Trophoblast cell (in vitro differentiated cells and primary cell): ENCODE data around the gene LRMDA.

Experiments used
- DNase-seq, 2 donors: peaks; one replicate each; pipeline ENCODE4 v3.0.0-alpha.2; 2016
- H2AFZ ChIP-seq: 2 replicates; pipeline ENCODE4 v1.6.1; 2013; ENCODE audit warnings: low read length, moderate library complexity, mild to moderate bottlenecking; ENCODE audit not compliant: insufficient read depth, poor library complexity
- H2AK5ac ChIP-seq: 2 replicates; pipeline ENCODE4 v1.6.1; 2013; ENCODE audit warnings: mild to moderate bottlenecking, low read length
- H2BK120ac ChIP-seq: 2 replicates; pipeline ENCODE4 v1.6.1; 2013; ENCODE audit warnings: low read length, mild to moderate bottlenecking, moderate library complexity; ENCODE audit not compliant: insufficient read depth, poor library complexity
- H2BK12ac ChIP-seq: 2 replicates; pipeline ENCODE4 v1.6.1; 2013; ENCODE audit warnings: mild to moderate bottlenecking, low read length, moderate library complexity
- H2BK5ac ChIP-seq: 2 replicates; pipeline ENCODE4 v1.6.1; 2013; ENCODE audit warnings: low read length, low read depth, moderate library complexity, mild to moderate bottlenecking; ENCODE audit not compliant: poor library complexity
- H3K14ac ChIP-seq: 2 replicates; pipeline ENCODE4 v1.6.1; 2013; ENCODE audit warnings: mild to moderate bottlenecking, low read length
- H3K18ac ChIP-seq: 2 replicates; pipeline ENCODE4 v1.6.1; 2013; ENCODE audit warnings: mild to moderate bottlenecking, low read length
- H3K23ac ChIP-seq: 2 replicates; pipeline ENCODE4 v1.6.1; 2013; ENCODE audit warnings: low read length
- H3K27ac ChIP-seq: 2 replicates; pipeline ENCODE4 v1.5.1; 2013; ENCODE audit warnings: low read depth, mild to moderate bottlenecking, inconsistent platforms, low read length, moderate library complexity
- H3K27me3 ChIP-seq: 2 replicates; pipeline ENCODE4 v1.6.1; 2013; ENCODE audit warnings: inconsistent platforms, mild to moderate bottlenecking, low read length, moderate library complexity; ENCODE audit not compliant: insufficient read depth
- H3K36me3 ChIP-seq, 2 experiments: 1 replicate in 1 of 2; 2 replicates in 1 of 2; pipeline ENCODE4 v1.6.1; 2013; ENCODE audit warnings: low read length in 2 of 2, mild to moderate bottlenecking in 2 of 2, moderate library complexity in 1 of 2; ENCODE audit not compliant: insufficient read depth in 2 of 2, control insufficient read depth in 1 of 2
- H3K4ac ChIP-seq: 2 replicates; pipeline ENCODE4 v1.6.1; 2013; ENCODE audit warnings: low read depth, mild to moderate bottlenecking, low read length, moderate library complexity
- H3K4me1 ChIP-seq, 2 experiments: 1 replicate in 1 of 2; 2 replicates in 1 of 2; pipeline ENCODE4 v1.6.1; 2013; ENCODE audit warnings: low read length in 2 of 2, mild to moderate bottlenecking in 2 of 2, moderate library complexity in 1 of 2; ENCODE audit not compliant: insufficient read depth in 2 of 2, control insufficient read depth in 1 of 2
- H3K4me2 ChIP-seq: 2 replicates; pipeline ENCODE4 v1.6.1; 2013; ENCODE audit warnings: inconsistent platforms, mild to moderate bottlenecking, low read length, moderate library complexity
- H3K4me3 ChIP-seq: 2 replicates; pipeline ENCODE4 v1.5.1; 2013; ENCODE audit warnings: mild to moderate bottlenecking, low read depth, low read length, inconsistent platforms
- H3K79me1 ChIP-seq: one replicate; pipeline ENCODE4 v1.6.1; 2013; ENCODE audit warnings: low read length
- H3K79me2 ChIP-seq: 2 replicates; pipeline ENCODE4 v1.6.1; 2013; ENCODE audit warnings: low read length, mild to moderate bottlenecking; ENCODE audit not compliant: control insufficient read depth, insufficient read depth, poor library complexity
- H3K9ac ChIP-seq: 2 replicates; pipeline ENCODE4 v1.6.1; 2013; ENCODE audit warnings: mild to moderate bottlenecking, low read length
- H3K9me3 ChIP-seq: 2 replicates; pipeline ENCODE4 v1.6.1; 2013; ENCODE audit warnings: low read depth, mild to moderate bottlenecking, control low read depth, inconsistent platforms, low read length; ENCODE audit not compliant: insufficient read depth
- H4K12ac ChIP-seq: 2 replicates; pipeline ENCODE4 v1.6.1; 2013; ENCODE audit warnings: low read depth, mild to moderate bottlenecking, low read length, moderate library complexity
- H4K8ac ChIP-seq: 2 replicates; pipeline ENCODE4 v1.6.1; 2013; ENCODE audit warnings: low read depth, mild to moderate bottlenecking, low read length, moderate library complexity
- H4K91ac ChIP-seq: one replicate; pipeline ENCODE4 v1.6.1; 2013; ENCODE audit warnings: low read depth, mild to moderate bottlenecking, low read length, moderate library complexity
- whole genome bisulfite sequencing: extraction: QIAGEN DNeasy Blood & Tissue Kit; methylation state at CpG from one replicate; pipeline ENCODE4 v1.1.7; 2013; ENCODE audit warnings: missing lambda C conversion rate; ENCODE audit not compliant: insufficient read length, insufficient coverage; ENCODE audit errors: extremely low coverage; 5-methylcytosine and 5-hydroxymethylcytosine counted together

LRMDA gene

DNA sequence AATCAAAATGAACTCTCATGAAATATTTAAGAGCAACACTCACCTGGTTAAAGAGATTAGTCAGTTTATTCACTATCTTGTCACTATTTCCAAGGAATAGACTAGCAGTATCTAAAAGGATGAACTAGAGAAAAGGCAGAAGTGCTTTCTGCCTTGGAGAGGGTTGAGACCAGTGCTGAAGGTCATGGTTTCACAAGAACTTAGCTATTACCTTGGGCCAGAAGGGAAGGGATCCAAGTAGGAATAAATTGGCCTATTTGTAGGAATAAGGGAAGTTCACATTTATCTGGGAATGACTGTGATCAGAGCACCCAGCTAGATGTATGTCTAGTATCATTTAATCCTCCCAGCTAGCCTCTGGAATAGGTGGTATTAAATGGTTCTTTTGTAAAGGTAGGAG is 347.2 kb downstream of the LRMDA start:
- Histone ChIP-seq H2BK5ac (no peak overlapping the region), H4K8ac (no peak overlapping the region), H3K79me2 (no peaks in the 10 kb centered on the region), H2AK5ac (no peak overlapping the region), H3K27ac (no peak overlapping the region), H3K4ac (no peak overlapping the region), H3K79me1 (no peaks in the 10 kb centered on the region), H3K14ac (no peak overlapping the region), H2BK12ac (no peak overlapping the region), H3K9ac (no peak overlapping the region), H3K4me2 (no peak overlapping the region), H3K18ac (no peak overlapping the region), H3K27me3 (no peaks in the 10 kb centered on the region), H2AFZ (no peak overlapping the region), H4K12ac (no peak overlapping the region), H3K23ac (no peak overlapping the region), H4K91ac (no peak overlapping the region), H3K4me1 (no peaks in the 10 kb centered on the region), H3K36me3 (no peaks in the 10 kb centered on the region), H3K9me3 (no peaks in the 10 kb centered on the region), H3K4me3 (no peak overlapping the region), H2BK120ac (no peak overlapping the region)
- no peak for DNase-seq

DNA sequence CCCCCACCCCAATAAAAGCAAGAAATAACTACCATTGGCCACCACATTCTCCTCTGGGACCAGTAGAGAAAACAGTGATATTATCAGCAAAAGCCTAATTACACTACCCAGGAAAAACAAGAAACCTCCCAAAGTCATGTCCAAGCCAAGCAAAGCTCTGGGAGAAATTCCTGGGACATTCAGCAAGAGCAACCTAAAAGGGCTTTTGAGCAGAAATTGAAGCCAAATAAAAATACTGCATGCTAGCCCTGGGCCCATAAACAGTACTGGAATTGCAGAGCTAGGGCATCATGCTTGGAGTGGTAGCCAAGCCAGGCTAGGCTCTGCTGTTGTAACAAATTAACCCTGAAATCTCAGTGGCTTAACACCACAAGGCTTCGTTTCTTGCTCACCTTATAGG is 347.9 kb downstream of the LRMDA start:
- Histone ChIP-seq H2BK12ac (no peak overlapping the region), H3K18ac (no peak overlapping the region), H2AK5ac (no peak overlapping the region), H3K27me3 (no peaks in the 10 kb centered on the region), H2BK5ac (no peak overlapping the region), H3K9ac (no peak overlapping the region), H3K4me2 (no peak overlapping the region), H3K36me3 (no peaks in the 10 kb centered on the region), H2AFZ (no peak overlapping the region), H4K8ac (no peak overlapping the region), H3K79me2 (no peaks in the 10 kb centered on the region), H3K14ac (no peak overlapping the region), H3K27ac (no peak overlapping the region), H3K23ac (no peak overlapping the region), H2BK120ac (no peak overlapping the region), H4K12ac (no peak overlapping the region), H3K79me1 (no peaks in the 10 kb centered on the region), H3K9me3 (no peaks in the 10 kb centered on the region), H3K4me1 (no peaks in the 10 kb centered on the region), H3K4ac (no peak overlapping the region), H4K91ac (no peak overlapping the region), H3K4me3 (no peak overlapping the region)
- no peak for DNase-seq
- no CpG with 5 or more reads among the region's 1 CpG for WGBS

DNA sequence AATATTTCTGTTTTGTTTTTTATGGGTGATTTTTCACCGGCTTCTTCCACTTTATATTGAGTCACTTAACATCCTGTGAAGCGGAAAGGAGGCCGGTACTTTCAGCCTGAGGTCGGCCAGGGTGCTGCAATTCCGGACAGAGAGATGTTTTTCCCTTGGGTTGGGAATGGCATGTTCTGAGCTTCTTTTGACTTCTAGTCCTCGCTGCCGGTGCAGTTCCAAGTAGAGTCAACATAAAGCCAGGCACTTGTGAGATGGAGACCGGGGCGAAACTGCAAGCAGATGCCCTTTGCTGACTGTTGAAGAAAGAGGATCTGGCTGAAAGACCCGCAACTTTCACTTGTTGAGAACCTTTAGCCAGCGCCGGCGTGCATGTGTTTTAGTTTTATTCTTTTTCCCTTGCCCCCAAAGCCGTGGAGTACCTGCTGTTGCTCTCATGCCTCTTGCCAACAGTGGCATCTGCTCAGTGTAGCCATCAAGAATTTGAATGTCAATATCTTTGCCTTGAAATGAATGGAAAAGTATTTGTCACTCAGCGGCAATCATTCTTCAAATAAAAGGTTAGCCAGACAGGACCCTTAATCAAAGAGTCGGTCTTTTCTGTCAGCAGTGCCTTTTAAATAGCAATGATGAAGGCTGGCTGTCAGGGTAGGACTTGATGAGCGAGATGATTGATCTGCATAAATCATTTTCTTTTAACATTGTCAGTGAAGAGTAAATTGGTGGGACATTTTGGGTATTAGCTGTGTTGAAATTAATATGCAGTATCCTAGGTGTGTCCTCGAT is 351.2 kb downstream of the LRMDA start:
- Histone ChIP-seq H4K91ac (no peak overlapping the region), H3K27ac (no peak overlapping the region)
- WGBS, result no CpG with 5 or more reads among the region's 18 CpGs

DNA sequence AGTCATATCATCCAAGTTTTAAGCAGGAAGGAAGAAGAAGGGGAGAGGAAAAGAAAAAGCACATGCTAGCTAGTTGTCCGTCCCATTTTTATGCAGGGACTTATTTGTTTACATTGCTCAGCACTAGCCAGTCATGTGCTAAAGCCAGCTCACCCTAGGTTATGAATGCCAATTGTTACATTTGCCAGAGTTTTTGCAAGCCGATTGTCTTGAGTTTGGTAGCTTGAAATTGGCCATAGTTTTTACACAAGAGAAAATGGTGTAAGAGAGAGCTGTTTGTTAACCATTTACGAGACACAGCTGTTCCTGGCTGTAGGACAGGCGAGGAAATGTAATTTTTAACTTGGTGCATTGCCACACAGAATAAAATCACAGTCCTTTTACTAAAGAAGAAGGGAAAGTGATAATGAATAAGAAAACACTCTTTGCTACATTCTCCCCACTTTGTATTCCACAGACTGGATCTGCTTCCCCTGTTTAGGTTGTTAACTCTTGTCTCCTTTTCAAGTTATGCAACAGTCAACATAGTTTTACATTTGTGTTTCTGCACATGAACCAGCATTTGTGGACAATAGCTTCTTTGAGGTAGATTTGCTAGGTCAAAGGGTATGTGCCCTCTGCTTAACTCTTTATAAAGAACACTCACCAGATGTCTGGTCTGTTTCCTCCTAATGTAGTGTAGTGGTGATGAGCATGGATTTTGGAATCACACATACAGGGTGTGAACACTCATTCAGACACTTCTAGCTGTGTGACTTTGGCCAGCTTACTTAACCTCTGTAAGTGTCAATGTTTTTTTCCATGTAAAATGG is 357.2 kb downstream of the LRMDA start:
- no peak overlapping the region for H2AFZ ChIP-seq
- H2BK5ac ChIP-seq, result no peak overlapping the region
- no peak overlapping the region for H3K14ac ChIP-seq
- no peak overlapping the region for H3K4me3 ChIP-seq
- H3K27me3 ChIP-seq, result no peaks in the 10 kb centered on the region
- H3K36me3 ChIP-seq, result no peaks in the 10 kb centered on the region
- H3K4me1 ChIP-seq, result peaks cover 4 to 11% of the 10 kb centered on the region in 2 experiments
- H3K27ac ChIP-seq, result peak overlapping the region; percentile 20
- no CpG with 5 or more reads among the region's 4 CpGs for WGBS
- H4K8ac ChIP-seq, result no peak overlapping the region
- H3K23ac ChIP-seq, result no peak overlapping the region
- H2AK5ac ChIP-seq, result no peak overlapping the region
- no peak overlapping the region for H4K12ac ChIP-seq
- no peak overlapping the region for H2BK120ac ChIP-seq
- H3K9me3 ChIP-seq, result no peaks in the 10 kb centered on the region
- DNase-seq, result no peak
- no peaks in the 10 kb centered on the region for H3K79me2 ChIP-seq
- H2BK12ac ChIP-seq, result no peak overlapping the region
- peak overlapping the region; percentile 17 for H3K4me2 ChIP-seq
- no peak overlapping the region for H3K9ac ChIP-seq
- no peaks in the 10 kb centered on the region for H3K79me1 ChIP-seq
- no peak overlapping the region for H4K91ac ChIP-seq
- H3K4ac ChIP-seq, result no peak overlapping the region
- no peak overlapping the region for H3K18ac ChIP-seq

More for the DNA sequence above, 351.2 kb downstream of the LRMDA start:
- Histone ChIP-seq H3K18ac (no peak overlapping the region), H2BK5ac (no peak overlapping the region), H2BK12ac (no peak overlapping the region), H3K9me3 (no peaks in the 10 kb centered on the region), H3K36me3 (no peaks in the 10 kb centered on the region), H3K79me2 (no peaks in the 10 kb centered on the region), H4K8ac (no peak overlapping the region), H3K27me3 (no peaks in the 10 kb centered on the region), H3K4me1 (no peaks in the 10 kb centered on the region), H3K14ac (no peak overlapping the region), H3K4me2 (no peak overlapping the region), H3K4ac (no peak overlapping the region), H3K9ac (no peak overlapping the region), H3K23ac (no peak overlapping the region), H2BK120ac (no peak overlapping the region), H4K12ac (no peak overlapping the region), H3K79me1 (no peaks in the 10 kb centered on the region), H2AK5ac (no peak overlapping the region), H2AFZ (no peak overlapping the region), H3K4me3 (no peak overlapping the region)
- DNase-seq, result no peak
